T-cell (primary cell): Measurements from ENCODE around the gene REX1BD. TPM values are rescaled to one million over a fixed set of nuclear protein-coding genes. Genes with fewer than 3 reads are reported as not detected.
"Not testable (repeated sequence)": the region's sequence is repeated elsewhere in the genome, so short reads cannot be mapped to it uniquely, and the experiment has no call there.

Experiments
- ATAC-seq, 4 experiments: fragments of 200-7000 bp in 3 of 4; fragments of 150-1000 bp in 1 of 4; cut with Tn5 transposase; replicated peaks in 1 of 4; 1 replicate in 3 of 4; 2 replicates in 1 of 4; pipeline ENCODE4 v1.10.0; 2021; ENCODE audit warnings: moderate library complexity in 3 of 4, mild to moderate bottlenecking in 2 of 4, moderate number of reproducible peaks in 1 of 4
- CTCF ChIA-PET, 2 donors: fragments of 300-600 bp; sonication (Branson Sonifier 250); formaldehyde crosslinking; loops; one replicate each; lab custom pipeline; 2022; ENCODE audit warnings: antibody characterized with exemption in 2 of 2; lab: Charles Lee
- POLR2A ChIA-PET, 2 donors: fragments of 300-600 bp; sonication (Branson Sonifier 250); formaldehyde crosslinking; loops; one replicate each; lab custom pipeline; 2022; ENCODE audit warnings: antibody characterized with exemption in 2 of 2; lab: Charles Lee
- DNase-seq, 35 experiments: peaks; one replicate each; pipeline versions ENCODE4 v3.0.0 to v3.0.0-alpha.2; 2013 to 2023
- H3K27ac ChIP-seq: one replicate; pipeline ENCODE4 v1.5.1; 2013; ENCODE audit warnings: low read length
- H3K27me3 ChIP-seq, 2 experiments: replicated peaks in 1 of 2; 1 replicate in 1 of 2; 2 replicates in 1 of 2; pipeline versions ENCODE4 v1.6.1 to v1.7.0; 2013; ENCODE audit warnings: low read length in 1 of 2, mixed read lengths in 1 of 2; ENCODE audit not compliant: control insufficient read depth in 2 of 2, insufficient read depth in 2 of 2; ENCODE audit errors: extremely low read depth in 1 of 2
- H3K36me3 ChIP-seq, 2 donors: 1 replicate in 1 of 2; 2 replicates in 1 of 2; pipeline versions ENCODE4 v1.6.1 to v1.7.0; 2013; ENCODE audit warnings: low read length in 1 of 2; ENCODE audit not compliant: control insufficient read depth in 2 of 2, insufficient read depth in 1 of 2; ENCODE audit errors: extremely low read depth in 1 of 2
- H3K4me1 ChIP-seq, 2 experiments: 1 replicate in 1 of 2; 2 replicates in 1 of 2; pipeline versions ENCODE4 v1.6.1 to v1.7.0; 2013; ENCODE audit warnings: low read length in 2 of 2, mixed read lengths in 1 of 2; ENCODE audit not compliant: insufficient read depth in 2 of 2, control insufficient read depth in 1 of 2; ENCODE audit errors: extremely low read depth in 1 of 2
- H3K4me3 ChIP-seq, 2 donors: 1 replicate in 1 of 2; 2 replicates in 1 of 2; pipeline versions ENCODE4 v1.5.1 to v1.7.0; 2013; ENCODE audit warnings: mild to moderate bottlenecking in 2 of 2, low read length in 1 of 2, moderate library complexity in 1 of 2; ENCODE audit not compliant: control insufficient read depth in 1 of 2; ENCODE audit errors: extremely low read depth in 1 of 2
- H3K9me3 ChIP-seq: 2 replicates; pipeline ENCODE4 v1.7.0; 2013
- H3K27ac Mint-ChIP-seq, 2 donors: one replicate each; pipeline ENCODE4 v1.8.0; 2020 to 2021; ENCODE audit warnings: mild to moderate bottlenecking in 2 of 2, mixed read lengths in 2 of 2
- H3K27me3 Mint-ChIP-seq, 2 donors: one replicate each; pipeline ENCODE4 v1.8.0; 2021 to 2022; ENCODE audit warnings: mixed read lengths in 2 of 2
- H3K36me3 Mint-ChIP-seq: one replicate; pipeline ENCODE4 v1.8.0; 2021; ENCODE audit warnings: mixed read lengths
- H3K4me1 Mint-ChIP-seq, 3 donors: one replicate each; pipeline ENCODE4 v1.8.0; 2020 to 2022; ENCODE audit warnings: mixed read lengths in 3 of 3, mild to moderate bottlenecking in 1 of 3
- H3K4me3 Mint-ChIP-seq, 3 donors: one replicate each; pipeline ENCODE4 v1.8.0; 2020 to 2022; ENCODE audit warnings: mild to moderate bottlenecking in 3 of 3, mixed read lengths in 3 of 3, moderate library complexity in 3 of 3
- H3K9me3 Mint-ChIP-seq, 3 donors: one replicate each; pipeline ENCODE4 v1.8.0; 2020 to 2022; ENCODE audit warnings: mixed read lengths in 3 of 3
- WGBS: methylation state at CpG from one replicate; pipeline ENCODE4 v1.1.5; 2013; ENCODE audit warnings: missing lambda C conversion rate; ENCODE audit not compliant: insufficient coverage; 5-methylcytosine and 5-hydroxymethylcytosine counted together
- total RNA-seq, 35 experiments: library from RNA in 6 of 35; stranded (reverse) in 6 of 35; fragments of 120-200 nt in 1 of 35; gene quantifications; one replicate each; pipeline versions ENCODE4 v1.2.1 to v1.2.4 and lab custom pipeline; 2013 to 2026

Gene REX1BD
- total RNA-seq, 5 donors from 2014 or later (not counting 1 experiment from before 2014, with no cell fraction given) = 91.8 to 166 (median 150) TPM

GRCh38 chr19:18597809-18598660 lies 9.4 kb downstream of the REX1BD start:
- no peak overlapping the region for H3K27ac Mint-ChIP-seq
- Histone ChIP-seq H3K9me3 (no peaks in the 10 kb centered on the region), H3K4me1 (peaks cover 3 to 27% of the 10 kb centered on the region in 2 experiments), H3K4me3 (no peak overlapping the region), H3K36me3 (no peaks in the 10 kb centered on the region), H3K27me3 (peaks cover 0 to 57% of the 10 kb centered on the region in 2 experiments), H3K27ac (no peak overlapping the region)
- 71% methylated on average over 13 of the region's 25 CpGs for WGBS
- H3K27me3 Mint-ChIP-seq = peaks cover 20 to 39% of the 10 kb centered on the region in 2 donors
- DNase-seq (no peak), ATAC-seq (no peak)
- H3K4me3 Mint-ChIP-seq = no peak overlapping the region
- CTCF ChIA-PET = interaction anchor here in 1 of 2 donors (0.7 kb wide), 1 partner anchor 318 kb away, joined by 3 read pairs; no protein-coding TSS in a partner anchor
- H3K36me3 Mint-ChIP-seq = no peaks in the 10 kb centered on the region
- H3K9me3 Mint-ChIP-seq = no peaks in the 10 kb centered on the region
- POLR2A ChIA-PET = no interaction called here
- H3K4me1 Mint-ChIP-seq = peaks cover 11 to 17% (median 13%) of the 10 kb centered on the region in 3 donors

- H3K27me3 ChIP-seq = peaks cover 3 to 71% of the 10 kb centered on the region in 2 experiments
- ChIA-PET CTCF (no interaction called here), POLR2A (no interaction called here)
- peaks cover 3 to 21% of the 10 kb centered on the region in 2 experiments for H3K4me1 ChIP-seq
- no peak overlapping the region for H3K4me3 ChIP-seq
- H3K9me3 Mint-ChIP-seq = no peaks in the 10 kb centered on the region
- no peak overlapping the region for H3K27ac ChIP-seq
- H3K4me3 Mint-ChIP-seq = no peak overlapping the region
- H3K27ac Mint-ChIP-seq = no peak overlapping the region
- ATAC-seq = no peak
- H3K36me3 Mint-ChIP-seq = no peaks in the 10 kb centered on the region
- H3K36me3 ChIP-seq = no peaks in the 10 kb centered on the region
- H3K9me3 ChIP-seq = no peaks in the 10 kb centered on the region
- peaks cover 24 to 46% of the 10 kb centered on the region in 2 donors for H3K27me3 Mint-ChIP-seq
- H3K4me1 Mint-ChIP-seq = peaks cover 11 to 16% (median 12%) of the 10 kb centered on the region in 3 donors
- DNase-seq = no peak
- 89% methylated on average over 17 of the region's 20 CpGs for WGBS
Measured at GRCh38 chr19:18599485-18599884, 10.9 kb downstream of the REX1BD start.

- H3K4me1 Mint-ChIP-seq = peaks cover 6 to 12% (median 8%) of the 10 kb centered on the region in 3 donors
- ATAC-seq, H3K9me3 Mint-ChIP-seq, H3K36me3 ChIP-seq, H3K9me3 ChIP-seq, POLR2A ChIA-PET, H3K4me3 ChIP-seq, DNase-seq, H3K27ac Mint-ChIP-seq, H3K36me3 Mint-ChIP-seq, H3K4me3 Mint-ChIP-seq, H3K27ac ChIP-seq: not testable (repeated sequence)
- H3K27me3 Mint-ChIP-seq = peaks cover 28 to 58% of the 10 kb centered on the region in 2 donors
- 88% methylated on average over 9 of the region's 15 CpGs for WGBS
- CTCF ChIA-PET = interaction anchor here in 1 of 2 donors (0.6 kb wide), 1 partner anchor 467 kb away, joined by 5 read pairs; no protein-coding TSS in a partner anchor
- H3K4me1 ChIP-seq = peaks cover 0 to 15% of the 10 kb centered on the region in 2 experiments
- peaks cover 4 to 80% of the 10 kb centered on the region in 2 experiments for H3K27me3 ChIP-seq
Measured at GRCh38 chr19:18600692-18601397, 12.2 kb downstream of the REX1BD start.

- H3K9me3 Mint-ChIP-seq = no peaks in the 10 kb centered on the region
- ChIA-PET CTCF (no interaction called here), POLR2A (no interaction called here)
- DNase-seq (no peak), ATAC-seq (no peak)
- 38% methylated on average over 1 of the region's 4 CpGs for whole genome bisulfite sequencing
- no peaks in the 10 kb centered on the region for H3K36me3 Mint-ChIP-seq
- Histone ChIP-seq H3K36me3 (no peaks in the 10 kb centered on the region), H3K27me3 (peaks cover 4 to 80% of the 10 kb centered on the region in 2 experiments), H3K4me1 (peaks cover 0 to 15% of the 10 kb centered on the region in 2 experiments), H3K27ac (no peak overlapping the region), H3K9me3 (no peaks in the 10 kb centered on the region), H3K4me3 (no peak overlapping the region)
- H3K4me1 Mint-ChIP-seq = peaks cover 0 to 9% (median 8%) of the 10 kb centered on the region in 3 donors
- no peak overlapping the region for H3K4me3 Mint-ChIP-seq
- peaks cover 28 to 55% of the 10 kb centered on the region in 2 donors for H3K27me3 Mint-ChIP-seq
- H3K27ac Mint-ChIP-seq = no peak overlapping the region
Measured at GRCh38 chr19:18601875-18602274, 13.3 kb downstream of the REX1BD start.

GRCh38 chr19:18603255-18603957 lies 14.8 kb downstream of the REX1BD start:
- peak overlapping the region; percentile 22 to 56 for H3K27ac Mint-ChIP-seq

More at GRCh38 chr19:18603255-18603957, 14.8 kb downstream of the REX1BD start:
- H3K4me3 ChIP-seq = no peak overlapping the region
- peaks cover 37 to 68% of the 10 kb centered on the region in 2 donors for H3K27me3 Mint-ChIP-seq
- no peaks in the 10 kb centered on the region for H3K9me3 Mint-ChIP-seq
- no peaks in the 10 kb centered on the region for H3K36me3 Mint-ChIP-seq
- peaks cover 0 to 16% (median 11%) of the 10 kb centered on the region in 3 donors for H3K4me1 Mint-ChIP-seq
- 9% methylated on average over 30 of the region's 32 CpGs for WGBS
- no peak overlapping the region for H3K27ac ChIP-seq
- no peaks in the 10 kb centered on the region for H3K9me3 ChIP-seq
- H3K27me3 ChIP-seq = peaks cover 7 to 82% of the 10 kb centered on the region in 2 experiments
- H3K4me1 ChIP-seq = peaks cover 0 to 25% of the 10 kb centered on the region in 2 experiments
- POLR2A ChIA-PET = no interaction called here
- CTCF ChIA-PET = no interaction called here
- peak overlapping the region in 1 of 3 donors; percentile 9 for H3K4me3 Mint-ChIP-seq
- no peaks in the 10 kb centered on the region for H3K36me3 ChIP-seq
- DNase-seq (peak in 2 of 35 experiments; percentile 19 to 45), ATAC-seq (peak; percentile 41 to 75 (median 46))
